ENCODE results near the gene SEMA4B.
"Not testable (repeated sequence)": the region's sequence is repeated elsewhere in the genome, so short reads cannot be mapped to it uniquely, and the experiment has no call there.

The SEMA4B gene

DNA sequence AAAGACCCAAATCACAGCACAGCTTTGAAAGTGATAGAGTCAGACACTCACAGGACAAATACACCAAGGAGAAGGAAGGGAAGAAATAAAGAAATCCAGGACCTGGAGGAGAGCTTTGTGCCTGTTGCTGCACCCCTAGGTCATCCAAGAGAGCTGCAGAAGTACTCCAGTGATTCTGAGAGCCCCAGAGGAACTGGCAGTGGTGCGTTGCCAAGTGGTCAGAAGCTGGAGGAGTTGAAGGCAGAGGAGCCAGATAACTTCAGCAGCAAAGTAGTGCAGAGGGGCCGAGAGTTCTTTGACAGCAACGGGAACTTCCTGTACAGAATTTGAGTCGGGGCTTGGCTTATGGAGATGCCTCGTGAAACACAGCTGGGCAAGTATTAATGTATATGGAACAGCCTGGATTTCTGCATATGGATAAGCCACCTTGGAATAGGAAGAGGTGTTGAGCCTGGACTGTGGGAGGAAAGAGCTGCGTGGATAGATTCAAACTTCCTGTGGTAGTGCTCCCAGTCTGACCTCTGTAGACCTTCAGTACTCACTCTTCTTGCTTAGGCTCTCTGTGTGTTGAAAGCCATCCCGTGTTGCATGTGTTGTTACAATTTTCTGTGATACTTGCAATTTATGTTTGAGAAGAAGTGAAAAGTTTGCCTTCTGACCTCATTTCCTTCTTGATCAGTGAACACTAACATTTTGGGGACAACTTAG lies 70.5 kb downstream of the SEMA4B start:
- H3K9ac ChIP-seq (ENCODE audit: low read depth, low read length, poor library complexity, severe bottlenecking) = peak overlapping the region; percentile 2
- peaks cover 68% of the 10 kb centered on the region for H3K79me2 ChIP-seq (ENCODE audit: insufficient read depth, low read length)
- peak overlapping the region; percentile 61 for H3K4me3 ChIP-seq (ENCODE audit: low read length, poor library complexity, severe bottlenecking)
- H3K9me2 ChIP-seq (replicated peaks; ENCODE audit: low read depth, low read length) = no peaks in the 10 kb centered on the region
- no peaks in the 10 kb centered on the region for H3K27me3 ChIP-seq (ENCODE audit: insufficient read depth, low read length, poor library complexity, severe bottlenecking)
- peaks cover 34% of the 10 kb centered on the region; the same call in 1 of the 2 replicates for H3K36me3 ChIP-seq (ENCODE audit: insufficient read depth, low read length)
- H4K20me1 ChIP-seq (ENCODE audit: insufficient read depth, low read length, poor library complexity, severe bottlenecking) = peaks cover 60% of the 10 kb centered on the region
- peak overlapping the region; percentile 78 for H3K4me2 ChIP-seq (ENCODE audit: low read depth, low read length, poor library complexity, severe bottlenecking)
- no peak overlapping the region for H2AFZ ChIP-seq (ENCODE audit: low read length)
- H3K9me3 ChIP-seq (ENCODE audit: insufficient read depth, low read depth, low read length) = no peaks in the 10 kb centered on the region
- peaks cover 47% of the 10 kb centered on the region for H3K4me1 ChIP-seq (ENCODE audit: insufficient read depth, low read length, poor library complexity, severe bottlenecking)
- TF ChIP-seq, protein P1, sequence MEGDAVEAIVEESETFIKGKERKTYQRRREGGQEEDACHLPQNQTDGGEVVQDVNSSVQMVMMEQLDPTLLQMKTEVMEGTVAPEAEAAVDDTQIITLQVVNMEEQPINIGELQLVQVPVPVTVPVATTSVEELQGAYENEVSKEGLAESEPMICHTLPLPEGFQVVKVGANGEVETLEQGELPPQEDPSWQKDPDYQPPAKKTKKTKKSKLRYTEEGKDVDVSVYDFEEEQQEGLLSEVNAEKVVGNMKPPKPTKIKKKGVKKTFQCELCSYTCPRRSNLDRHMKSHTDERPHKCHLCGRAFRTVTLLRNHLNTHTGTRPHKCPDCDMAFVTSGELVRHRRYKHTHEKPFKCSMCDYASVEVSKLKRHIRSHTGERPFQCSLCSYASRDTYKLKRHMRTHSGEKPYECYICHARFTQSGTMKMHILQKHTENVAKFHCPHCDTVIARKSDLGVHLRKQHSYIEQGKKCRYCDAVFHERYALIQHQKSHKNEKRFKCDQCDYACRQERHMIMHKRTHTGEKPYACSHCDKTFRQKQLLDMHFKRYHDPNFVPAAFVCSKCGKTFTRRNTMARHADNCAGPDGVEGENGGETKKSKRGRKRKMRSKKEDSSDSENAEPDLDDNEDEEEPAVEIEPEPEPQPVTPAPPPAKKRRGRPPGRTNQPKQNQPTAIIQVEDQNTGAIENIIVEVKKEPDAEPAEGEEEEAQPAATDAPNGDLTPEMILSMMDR (conservative IDR thresholded peaks at IDR 0.05; ENCODE audit: low read length) = no peak
- TF ChIP-seq EZH2phosphoT487 (IDR thresholded peaks at IDR 0.05; ENCODE audit: borderline replicate concordance) = no peak
- H3F3A ChIP-seq (ENCODE audit: low read depth) = no peaks in the 10 kb centered on the region

DNA sequence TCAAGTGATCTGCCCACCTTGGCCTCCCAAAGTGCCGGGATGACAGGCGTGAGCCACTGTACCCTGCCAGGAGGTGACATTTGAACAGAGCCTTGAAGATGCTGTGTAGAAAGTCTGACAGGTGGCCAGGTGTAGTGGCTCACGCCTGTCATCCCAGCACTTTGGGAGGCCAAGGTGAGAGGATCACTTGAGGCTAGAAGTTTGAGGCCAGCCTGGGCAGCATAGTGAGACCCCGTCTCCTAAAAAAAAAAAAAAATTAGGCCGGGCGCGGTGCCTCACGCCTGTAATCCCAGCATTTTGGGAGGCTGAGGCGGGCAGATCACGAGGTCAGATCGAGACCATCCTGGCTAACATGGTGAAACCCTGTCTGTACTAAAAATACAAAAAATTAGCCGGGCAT lies 77.3 kb downstream of the SEMA4B start:
- not testable (repeated sequence) for H3K9me2 ChIP-seq (replicated peaks; ENCODE audit: low read depth, low read length); H3K4me3 ChIP-seq (ENCODE audit: low read length, poor library complexity, severe bottlenecking); H2AFZ ChIP-seq (ENCODE audit: low read length); H4K20me1 ChIP-seq (ENCODE audit: insufficient read depth, low read length, poor library complexity, severe bottlenecking); H3K36me3 ChIP-seq (ENCODE audit: insufficient read depth, low read length); H3K9ac ChIP-seq (ENCODE audit: low read depth, low read length, poor library complexity, severe bottlenecking); H3K4me1 ChIP-seq (ENCODE audit: insufficient read depth, low read length, poor library complexity, severe bottlenecking); H3K27me3 ChIP-seq (ENCODE audit: insufficient read depth, low read length, poor library complexity, severe bottlenecking); H3K4me2 ChIP-seq (ENCODE audit: low read depth, low read length, poor library complexity, severe bottlenecking); H3K79me2 ChIP-seq (ENCODE audit: insufficient read depth, low read length); H3K9me3 ChIP-seq (ENCODE audit: insufficient read depth, low read depth, low read length); H3F3A ChIP-seq (ENCODE audit: low read depth)

Data from Loucy (cell line).